Frontal cortex (tissue), 4 donors: ENCODE results near the gene MAPKAPK5. TPM values are rescaled to one million over a fixed set of nuclear protein-coding genes. Genes with fewer than 3 reads are reported as not detected.
A peak's percentile ranks its signal among the peaks of the same experiment; 100 is the strongest.
"Not testable (repeated sequence)": the region's sequence is repeated elsewhere in the genome, so short reads cannot be mapped to it uniquely, and the experiment has no call there.

ENCODE experiments used
- DNase-seq, 2 donors: peaks; one replicate each; pipeline ENCODE4 v3.0.0; 2012; ENCODE audit warnings: low spot score in 2 of 2
- FAIRE-seq: peaks from 2 replicates; lab custom pipeline; 2012; peaks lifted over from hg19 to GRCh38; lab: Jason Lieb, UNC
- total RNA-seq: library from RNA; depleted of rRNA; stranded (reverse); fragments of >200 nt; gene quantifications from one replicate; pipeline ENCODE4 v1.2.3, GENCODE V29; 2014
- donor health status: control.
- donor health status: control.
- donor health status: control.

MAPKAPK5 gene
- total RNA-seq, 1 donor from 2014 or later: 37.9 TPM

DNA sequence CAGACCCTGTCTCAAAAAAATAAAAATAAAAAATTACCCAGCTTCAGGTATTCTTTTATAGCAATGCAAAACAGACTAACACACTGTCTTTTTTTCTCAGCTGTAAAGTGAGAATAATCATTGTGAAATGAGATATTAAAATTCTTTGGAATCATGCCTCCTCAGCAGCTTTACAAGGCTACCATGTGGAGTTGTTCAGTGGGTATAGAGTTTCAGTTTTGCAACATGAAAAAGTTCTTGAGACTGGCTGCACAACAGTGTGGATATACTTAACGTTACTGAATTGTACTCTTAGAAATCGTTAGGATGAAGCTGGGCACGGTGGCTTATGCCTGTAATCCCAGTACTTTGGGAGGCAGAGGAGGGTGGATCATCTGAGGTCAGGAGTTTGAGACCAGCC lies 15.7 kb upstream of the MAPKAPK5 start:
- DNase-seq (no peak), FAIRE-seq (no peak)

DNA sequence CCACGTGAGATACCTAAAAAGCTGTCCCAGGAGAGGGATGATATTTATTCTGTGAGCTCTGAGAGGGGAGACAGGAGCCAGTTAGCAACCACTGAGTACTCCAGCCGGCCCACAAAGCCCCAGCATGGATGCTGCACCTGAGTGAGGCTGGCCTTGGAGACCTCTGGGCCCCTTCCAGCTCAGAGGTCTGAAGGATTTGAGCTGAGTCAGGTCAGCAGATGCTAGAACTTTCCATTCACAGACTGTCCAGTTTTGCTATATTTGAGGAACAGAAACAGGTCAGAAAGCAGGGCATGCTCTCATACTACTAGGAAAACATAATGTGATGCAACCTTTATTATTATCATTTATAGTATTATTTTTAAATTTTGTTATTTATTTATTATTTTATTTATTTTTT lies 15.0 kb upstream of the MAPKAPK5 start:
- no peak for FAIRE-seq
- no peak for DNase-seq

DNA sequence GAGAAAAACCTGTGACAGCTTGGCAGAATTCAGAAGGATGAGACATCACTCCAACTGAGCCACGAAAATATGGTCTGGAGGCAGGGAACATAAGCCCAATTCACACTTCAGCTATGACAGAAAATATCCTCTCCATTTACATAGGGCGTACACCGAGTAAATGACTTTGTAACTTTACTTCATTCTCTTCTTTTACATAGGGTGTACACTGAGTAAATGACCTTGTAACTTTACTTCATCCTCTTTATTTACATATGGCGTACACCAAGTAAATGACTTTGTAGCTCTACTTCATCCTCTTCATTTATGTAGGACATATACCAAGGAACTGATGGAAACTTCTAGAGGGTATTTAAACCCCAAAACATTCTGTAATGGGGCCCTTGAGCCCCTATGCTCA lies 14.1 kb upstream of the MAPKAPK5 start:
- DNase-seq: no peak
- no peak for FAIRE-seq

DNA sequence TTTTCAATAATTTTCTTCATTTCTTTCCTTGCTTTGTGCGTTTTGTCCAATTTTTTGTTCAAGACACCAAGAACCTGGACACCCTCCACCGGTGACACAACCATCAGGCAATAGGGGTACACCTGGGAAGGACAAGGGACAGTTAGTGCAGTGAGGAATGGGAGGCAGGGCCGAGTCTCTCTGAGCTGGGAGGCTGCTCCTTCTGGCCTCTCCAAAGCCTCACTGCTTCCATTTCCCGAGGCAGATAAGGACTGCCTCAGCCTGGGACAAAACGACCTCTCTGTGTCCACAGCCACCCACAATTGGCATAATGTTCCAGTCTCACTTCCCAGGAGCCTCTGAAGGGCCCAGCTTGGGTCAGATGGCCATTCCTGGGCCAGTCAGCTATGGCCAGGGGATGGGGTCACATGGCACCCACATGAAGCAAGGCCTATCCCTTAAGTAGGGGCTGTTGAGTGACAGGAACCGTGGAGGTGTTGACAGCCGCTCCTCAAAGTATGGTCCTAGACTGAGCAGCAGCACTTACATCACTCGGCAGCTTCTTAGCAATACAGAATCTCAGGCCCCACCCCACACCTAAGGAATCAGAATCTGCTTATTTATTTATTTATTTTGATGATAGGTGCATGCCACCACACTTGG lies 13.6 kb upstream of the MAPKAPK5 start:
- FAIRE-seq (no peak), DNase-seq (no peak)

DNA sequence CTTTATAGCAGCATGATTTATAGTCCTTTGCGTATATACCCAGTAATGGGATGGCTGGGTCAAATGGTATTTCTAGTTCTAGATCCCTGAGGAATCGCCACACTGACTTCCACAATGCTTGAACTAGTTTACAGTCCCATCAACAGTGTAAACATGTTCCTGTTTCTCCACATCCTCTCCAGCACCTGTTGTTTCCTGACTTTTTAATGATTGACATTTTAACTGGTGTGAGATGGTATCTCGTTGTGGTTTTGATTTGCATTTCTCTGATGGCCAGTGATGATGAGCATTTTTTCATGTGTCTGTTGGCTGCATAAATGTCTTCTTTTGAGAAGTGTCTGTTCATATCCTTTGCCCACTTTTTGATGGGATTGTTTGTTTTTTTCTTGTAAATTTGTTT lies 12.4 kb upstream of the MAPKAPK5 start:
- not testable (repeated sequence) for DNase-seq, FAIRE-seq

DNA sequence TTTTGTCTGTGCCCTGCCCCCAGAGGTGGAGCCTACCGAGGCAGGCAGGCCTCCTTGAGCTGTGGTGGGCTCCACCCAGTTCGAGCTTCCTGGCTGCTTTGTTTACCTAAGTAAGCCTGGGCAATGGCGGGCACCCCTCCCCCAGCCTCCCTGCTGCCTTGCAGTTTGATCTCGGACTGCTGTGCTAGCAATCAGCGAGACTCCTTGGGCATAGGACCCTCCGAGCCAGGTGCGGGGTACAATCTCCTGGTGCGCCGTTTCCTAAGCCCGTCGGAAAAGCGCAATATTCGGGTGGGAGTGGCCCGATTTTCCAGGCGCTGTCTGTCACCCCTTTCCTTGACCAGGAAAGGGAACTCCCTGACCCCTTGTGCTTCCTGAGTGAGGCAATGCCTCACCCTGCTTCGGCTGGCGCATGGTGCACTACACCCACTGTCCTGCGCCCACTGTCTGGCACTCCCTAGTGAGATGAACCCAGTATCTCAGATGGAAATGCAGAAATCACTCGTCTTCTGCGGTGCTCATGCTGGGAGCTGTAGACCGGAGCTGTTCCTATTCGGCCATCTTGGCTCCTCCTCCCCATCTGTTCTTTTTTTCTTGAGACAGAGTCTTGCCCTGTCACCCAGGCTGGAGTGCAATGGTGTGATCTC lies 7.2 kb upstream of the MAPKAPK5 start:
- not testable (repeated sequence) for DNase-seq

DNA sequence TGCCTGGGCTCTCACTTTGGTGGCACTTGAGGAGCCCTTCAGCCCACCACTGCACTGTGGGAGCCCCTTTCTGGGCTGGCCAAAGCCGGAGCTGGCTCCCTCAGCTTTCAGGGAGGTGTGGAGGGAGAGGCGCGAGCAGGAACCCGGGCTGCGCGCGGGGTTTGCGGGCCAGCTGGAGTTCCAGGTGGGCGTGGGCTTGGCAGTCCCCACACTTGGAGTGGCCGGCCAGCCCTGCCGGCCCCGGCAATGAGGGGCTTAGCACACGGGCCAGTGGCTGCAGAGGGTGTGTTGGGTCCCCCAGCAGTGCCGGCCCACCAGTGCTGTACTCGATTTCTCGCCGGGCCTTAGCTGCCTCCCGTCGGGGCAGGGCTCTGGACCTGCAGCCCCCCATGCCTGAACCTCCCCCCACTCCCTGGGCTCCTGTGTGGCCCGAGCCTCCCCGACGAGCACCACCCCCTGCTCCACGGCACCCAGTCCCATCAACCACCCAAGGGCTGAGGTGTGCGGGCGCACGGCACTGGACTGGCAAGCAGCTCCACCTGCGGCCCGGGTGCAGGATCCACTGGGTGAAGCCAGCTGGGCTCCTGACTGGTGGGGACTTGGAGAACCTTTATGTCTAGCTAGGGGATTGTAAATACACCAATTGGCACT lies 6.4 kb upstream of the MAPKAPK5 start:
- not testable (repeated sequence) for FAIRE-seq, DNase-seq

More for the DNA sequence above, 7.2 kb upstream of the MAPKAPK5 start:
- FAIRE-seq: not testable (repeated sequence)

DNA sequence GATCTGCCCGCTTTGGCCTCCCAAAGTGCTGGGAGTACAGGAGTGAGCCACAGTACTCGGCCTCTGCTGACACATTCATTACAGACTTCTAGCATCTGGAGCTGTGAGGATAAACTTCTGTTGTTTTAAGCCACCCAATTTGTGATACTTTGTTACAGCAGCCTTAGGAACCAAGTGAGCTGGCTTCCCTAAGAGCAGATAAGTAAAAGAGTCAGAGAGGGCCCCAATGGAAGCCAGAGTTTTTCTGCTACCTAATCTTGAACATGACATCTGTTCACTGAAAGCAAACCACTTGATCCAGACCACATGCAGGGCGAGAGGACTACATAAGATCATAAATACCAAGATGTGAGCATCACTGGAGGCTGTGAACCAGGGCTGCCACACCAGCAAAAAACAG lies 3.7 kb upstream of the MAPKAPK5 start:
- peak in 1 of 2 donors; percentile 13 for DNase-seq
- no peak for FAIRE-seq

DNA sequence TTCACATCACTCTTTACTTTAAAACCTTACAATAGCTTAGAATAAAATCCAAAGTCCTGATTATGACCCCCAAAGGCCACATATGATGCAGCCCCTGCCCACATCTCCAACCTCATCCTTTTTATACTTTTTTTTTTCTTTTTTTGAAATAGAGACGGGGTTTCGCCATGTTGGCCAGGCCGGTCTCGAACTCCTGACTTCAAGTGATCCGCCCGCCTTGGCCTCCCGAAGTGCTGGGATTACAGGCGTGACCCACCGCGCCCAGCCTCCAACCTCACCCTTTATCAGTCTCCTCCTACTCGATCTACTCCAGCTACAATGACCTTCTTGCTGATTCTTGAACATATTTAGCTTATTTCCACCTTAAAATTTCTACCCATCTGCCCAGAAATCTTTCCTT lies 1.2 kb upstream of the MAPKAPK5 start:
- no peak for FAIRE-seq
- no peak for DNase-seq

DNA sequence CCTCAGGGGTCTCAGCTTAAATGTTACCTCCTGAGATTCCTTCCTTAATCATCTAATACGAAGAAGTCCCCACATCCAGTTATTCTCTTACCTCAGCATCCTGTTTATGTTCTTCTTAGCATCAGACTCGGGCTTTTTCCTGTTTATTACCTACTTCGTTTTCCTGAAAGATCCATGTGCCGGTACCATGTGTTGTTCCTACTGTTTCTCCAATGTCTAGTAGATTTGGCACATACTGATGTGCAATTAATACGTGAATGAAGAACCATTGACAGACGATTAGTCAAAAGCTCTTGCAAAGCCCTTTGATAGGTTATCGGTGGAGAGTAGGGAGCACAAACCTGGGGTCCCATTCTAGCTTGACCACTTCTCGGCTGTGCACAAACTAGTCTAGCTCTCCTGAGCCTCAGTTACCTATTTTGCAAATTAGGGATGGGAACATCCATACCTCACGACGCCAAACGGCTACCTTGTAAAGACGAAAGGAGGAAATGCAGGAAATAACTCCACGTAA lies 735 bp upstream of the MAPKAPK5 start:
- no peak for FAIRE-seq

DNA sequence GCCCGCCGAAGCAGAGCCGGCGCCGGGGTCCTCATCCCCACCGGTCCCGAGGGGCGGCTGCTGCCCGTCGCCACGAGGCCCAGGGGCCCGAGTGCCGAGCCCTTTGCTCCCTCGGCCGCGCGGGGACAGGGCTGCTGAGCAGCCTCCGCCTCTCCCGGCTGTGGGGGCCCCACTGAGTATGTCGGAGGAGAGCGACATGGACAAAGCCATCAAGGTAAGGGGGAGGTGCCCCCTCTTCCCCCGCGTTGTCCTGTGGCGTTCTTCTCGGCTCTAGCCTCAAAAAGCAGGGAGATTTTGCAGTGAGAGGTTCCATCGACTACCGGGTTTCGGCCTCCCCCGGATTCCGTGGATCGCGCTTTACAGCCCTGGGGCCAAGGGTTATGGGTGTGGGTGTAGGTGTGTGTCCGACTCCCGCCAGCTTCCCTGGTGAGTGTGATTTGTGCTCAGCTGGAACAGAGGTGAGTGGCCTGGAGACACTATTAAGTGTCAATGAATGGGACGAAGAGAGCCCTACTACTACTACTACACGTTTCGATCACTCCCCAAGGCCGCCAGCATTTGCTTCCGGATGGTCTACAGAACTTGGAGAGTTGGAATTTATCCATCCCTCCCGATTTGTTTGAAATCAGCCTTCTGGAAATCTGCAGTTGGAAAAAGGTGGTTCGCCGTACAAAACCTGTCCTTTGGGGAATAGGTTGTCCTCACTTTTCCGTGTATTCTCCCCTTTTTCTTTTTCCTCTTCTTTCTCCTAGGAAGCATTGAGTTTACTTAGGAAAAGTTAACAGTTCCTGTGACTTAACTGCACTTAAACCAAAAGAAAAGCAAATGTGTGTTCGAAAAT lies 748 bp downstream of the MAPKAPK5 start:
- DNase-seq: peak in 1 of 2 donors; percentile 13
- FAIRE-seq: no peak

More for the DNA sequence above, 735 bp upstream of the MAPKAPK5 start:
- peak in 1 of 2 donors; percentile 27 for DNase-seq

DNA sequence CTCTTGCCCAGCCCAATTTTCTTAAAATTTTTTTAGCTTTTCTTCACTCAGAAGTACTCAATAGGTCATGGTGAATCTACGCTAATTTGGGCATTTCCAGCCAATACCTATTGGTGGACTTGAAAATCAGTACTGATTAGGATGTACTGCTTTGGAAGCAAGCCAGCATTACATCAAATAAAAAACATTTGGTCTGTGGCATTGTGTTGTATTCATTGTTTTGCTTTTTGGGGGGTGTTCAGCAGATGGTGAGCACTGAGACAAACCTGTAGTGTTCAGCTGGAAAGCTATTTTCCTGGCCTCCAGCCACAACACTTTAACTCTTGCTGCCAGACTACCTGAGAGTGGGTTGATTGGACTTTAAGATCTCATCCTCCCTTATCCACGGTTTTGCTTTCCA lies 4.0 kb downstream of the MAPKAPK5 start:
- DNase-seq (no peak), FAIRE-seq (no peak)

DNA sequence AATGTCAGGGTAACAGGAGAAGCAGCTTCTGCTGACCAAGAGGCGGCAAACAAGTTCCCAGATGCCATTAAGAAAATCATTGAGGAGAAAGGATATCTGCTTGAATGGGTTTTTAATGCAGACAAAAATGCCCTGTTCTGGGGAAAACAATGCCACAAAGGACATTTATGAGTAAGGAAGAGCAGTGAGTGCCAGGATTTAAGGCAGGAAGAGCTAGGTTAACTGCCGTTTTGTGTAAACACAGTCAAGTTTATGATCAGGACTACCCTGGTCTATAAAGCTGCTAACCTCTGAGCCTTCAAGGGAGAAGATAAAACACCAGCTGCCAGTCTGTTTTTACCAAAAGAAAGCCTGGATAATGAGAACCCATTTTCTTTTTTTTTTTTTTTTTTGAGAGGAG lies 8.5 kb downstream of the MAPKAPK5 start:
- DNase-seq (no peak), FAIRE-seq (no peak)

DNA sequence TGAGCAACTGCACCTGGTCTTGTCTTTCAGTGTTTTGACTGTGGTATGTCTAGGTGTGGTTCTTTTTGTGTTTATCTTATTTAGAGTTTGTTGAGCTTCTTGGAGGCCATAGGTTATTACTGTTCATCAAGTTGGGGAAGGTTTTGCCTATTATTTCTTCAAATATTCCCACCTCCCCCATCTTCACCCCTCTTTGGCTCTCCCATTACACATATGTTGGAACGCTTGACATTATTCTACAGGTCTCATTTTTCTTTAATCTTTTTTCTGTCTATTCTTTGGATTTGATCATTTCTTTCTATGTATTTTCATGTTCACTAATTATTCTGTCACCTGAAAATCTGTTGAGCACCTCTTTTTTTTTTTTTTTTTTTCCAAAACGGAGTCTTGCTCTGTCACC lies 16.2 kb downstream of the MAPKAPK5 start:
- FAIRE-seq: no peak

DNA sequence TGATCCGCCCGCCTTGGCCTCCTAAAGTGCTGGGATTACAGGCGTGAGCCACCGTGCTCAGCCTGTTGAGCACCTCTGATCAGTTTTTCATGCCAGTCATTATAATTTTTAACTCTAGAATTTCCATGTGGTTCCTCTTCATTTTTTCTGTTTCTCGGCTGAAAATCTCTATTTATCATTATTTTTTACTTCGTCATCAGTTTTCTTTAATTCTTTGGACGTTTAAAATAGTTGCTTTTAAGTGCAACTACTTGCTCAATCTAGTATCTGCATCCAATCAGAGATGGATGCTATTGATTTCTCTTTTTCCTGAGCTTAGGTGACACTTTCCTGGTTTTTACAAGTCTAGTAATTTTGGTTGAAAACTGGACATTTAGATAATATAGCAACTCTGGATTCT lies 16.8 kb downstream of the MAPKAPK5 start:
- FAIRE-seq (no peak), DNase-seq (no peak)

More for the DNA sequence above, 16.2 kb downstream of the MAPKAPK5 start:
- no peak for DNase-seq

DNA sequence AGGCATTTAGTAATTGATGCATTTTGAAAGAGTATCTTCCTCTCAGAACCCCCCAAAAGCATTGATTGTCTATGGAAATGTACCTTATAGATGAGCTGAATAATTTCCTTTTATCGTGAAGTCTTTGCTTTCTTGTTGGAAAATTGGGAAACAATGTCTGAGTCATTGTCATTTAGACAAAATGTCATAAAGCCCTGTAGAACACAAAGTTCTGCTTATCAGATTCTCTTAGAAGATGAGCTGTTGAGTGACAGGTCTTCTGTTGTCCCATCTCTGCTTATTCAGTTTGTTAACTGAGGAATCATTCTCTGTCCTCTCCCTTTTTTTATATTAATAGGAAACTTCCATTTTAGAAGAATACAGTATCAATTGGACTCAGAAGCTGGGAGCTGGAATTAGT lies 22.9 kb downstream of the MAPKAPK5 start:
- DNase-seq (no peak), FAIRE-seq (no peak)

DNA sequence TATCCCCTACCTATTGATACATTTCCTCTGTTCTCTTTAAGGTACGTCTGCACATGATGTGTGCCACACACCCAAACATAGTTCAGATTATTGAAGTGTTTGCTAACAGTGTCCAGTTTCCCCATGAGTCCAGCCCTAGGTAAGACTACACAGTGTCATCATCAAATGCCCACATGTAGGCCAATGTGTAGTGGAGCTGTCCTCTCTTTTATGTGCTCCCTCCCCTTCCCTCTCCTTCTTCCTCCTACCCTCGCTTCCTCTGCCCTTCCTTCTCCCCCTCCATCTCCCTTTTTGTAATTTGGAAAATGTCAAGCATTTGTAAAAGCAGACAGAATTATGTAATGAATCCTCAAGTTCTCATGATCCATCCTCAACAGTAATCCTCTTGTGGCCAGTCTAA lies 25.5 kb downstream of the MAPKAPK5 start:
- DNase-seq (no peak), FAIRE-seq (no peak)

DNA sequence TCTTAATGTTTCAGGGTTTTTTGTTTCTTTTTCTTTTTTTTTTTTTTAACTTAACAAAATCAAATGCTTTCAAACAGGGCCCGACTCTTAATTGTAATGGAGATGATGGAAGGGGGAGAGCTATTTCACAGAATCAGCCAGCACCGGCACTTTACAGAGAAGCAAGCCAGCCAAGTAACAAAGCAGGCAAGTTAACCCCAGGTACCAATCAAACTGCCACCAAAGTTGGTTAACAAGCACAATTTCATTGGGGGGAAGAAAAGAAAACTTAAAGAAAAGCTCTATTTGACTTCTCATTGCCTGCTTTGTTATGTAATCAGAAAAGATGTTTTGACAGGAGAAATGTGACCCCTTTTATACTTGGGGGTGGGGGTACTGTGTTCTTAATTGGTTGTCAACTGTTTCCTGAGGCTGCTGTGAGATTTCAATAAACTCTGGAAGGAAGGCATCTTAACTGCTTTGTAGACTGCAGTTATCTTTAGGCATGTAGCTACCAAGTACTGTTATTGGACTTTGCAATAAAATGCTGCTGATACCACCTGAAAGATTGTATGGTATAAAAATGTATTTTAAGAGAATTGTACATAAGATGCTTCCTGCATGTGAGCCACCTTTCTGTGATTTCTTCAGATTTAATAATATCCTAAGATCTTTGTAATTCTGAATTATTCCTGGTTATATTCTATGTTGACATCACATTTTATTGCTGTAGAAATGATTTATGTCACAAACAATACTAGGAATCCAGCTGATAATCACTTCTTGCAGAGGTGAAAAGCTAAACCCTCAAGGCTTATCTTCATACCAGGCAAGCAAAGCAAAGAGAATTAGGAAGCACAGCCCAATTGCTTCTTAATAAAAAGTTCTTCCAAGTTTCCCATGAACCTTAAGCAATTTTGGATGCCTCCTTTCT lies 26.9 kb downstream of the MAPKAPK5 start:
- DNase-seq (no peak), FAIRE-seq (no peak)

DNA sequence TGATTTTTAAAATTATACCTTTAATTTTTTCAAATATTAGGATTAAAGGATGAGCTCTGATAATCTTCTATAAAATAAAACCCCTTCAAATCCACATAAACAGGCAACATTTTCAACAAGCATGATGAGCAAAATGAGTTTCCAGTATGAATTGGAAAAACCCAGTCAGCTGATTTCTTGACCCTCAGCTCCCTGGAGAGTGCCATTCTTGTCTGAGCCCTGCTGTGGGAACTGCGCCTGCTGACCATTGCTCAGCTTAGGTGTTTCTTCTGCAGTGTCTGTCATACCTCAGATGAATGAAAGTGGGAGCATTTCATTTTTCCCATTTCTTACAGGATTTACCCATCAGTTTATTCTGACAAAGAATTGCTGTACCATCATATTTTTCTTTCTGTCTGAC lies 27.6 kb downstream of the MAPKAPK5 start:
- no peak for DNase-seq
- no peak for FAIRE-seq
